GM10248 (cell line): Measurements from ENCODE around the gene GPATCH11.

Experiments used
- CTCF ChIA-PET: fragments of 300-600 bp; sonication (Branson Sonifier 250); formaldehyde crosslinking; extraction: SDS; loops from one replicate; lab custom pipeline; 2021; ENCODE audit warnings: antibody characterized with exemption; lab: Yijun Ruan, JAX
- POLR2A ChIA-PET: fragments of 350-650 bp; sonication (Branson Sonifier 250); formaldehyde crosslinking; extraction: SDS; loops from one replicate; lab custom pipeline; 2020; ENCODE audit warnings: antibody characterized with exemption; lab: Yijun Ruan, JAX
- DNase-seq: peaks from one replicate; pipeline ENCODE4 v3.0.0; 2012; ENCODE audit errors: extremely low spot score
- CTCF ChIP-seq: IDR thresholded peaks from 2 replicates; pipeline ENCODE4 v1.5.1; 2012; ENCODE audit warnings: mild to moderate bottlenecking, low read depth; ENCODE audit errors: extremely low read depth, missing control alignments, control extremely low read depth

Gene GPATCH11

DNA sequence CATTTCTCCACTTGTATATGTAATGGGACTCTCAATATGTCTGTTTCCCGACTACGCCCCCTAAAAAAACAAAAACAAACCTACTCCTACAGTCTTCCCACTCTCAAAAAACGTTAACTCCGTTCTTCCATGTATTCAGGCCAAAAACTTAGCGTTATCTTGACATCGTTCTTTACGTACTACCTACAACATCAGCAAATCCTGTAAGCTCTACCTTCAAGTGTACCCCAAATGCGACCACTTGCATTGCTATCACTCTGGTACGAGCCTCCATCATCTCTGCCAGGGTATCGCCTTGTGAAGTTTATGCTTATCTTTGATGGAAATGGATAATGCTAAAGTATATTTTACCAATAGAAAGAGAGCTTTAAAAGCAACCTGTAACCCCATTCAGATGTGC lies 479 bp downstream of the GPATCH11 start:
- no peak for TF ChIP-seq CTCF
- ChIA-PET CTCF (interaction anchor here (1.9 kb wide), 1 partner anchor 22 kb away, joined by 4 read pairs; no protein-coding TSS in a partner anchor), POLR2A (no interaction called here)
- no peak for DNase-seq

DNA sequence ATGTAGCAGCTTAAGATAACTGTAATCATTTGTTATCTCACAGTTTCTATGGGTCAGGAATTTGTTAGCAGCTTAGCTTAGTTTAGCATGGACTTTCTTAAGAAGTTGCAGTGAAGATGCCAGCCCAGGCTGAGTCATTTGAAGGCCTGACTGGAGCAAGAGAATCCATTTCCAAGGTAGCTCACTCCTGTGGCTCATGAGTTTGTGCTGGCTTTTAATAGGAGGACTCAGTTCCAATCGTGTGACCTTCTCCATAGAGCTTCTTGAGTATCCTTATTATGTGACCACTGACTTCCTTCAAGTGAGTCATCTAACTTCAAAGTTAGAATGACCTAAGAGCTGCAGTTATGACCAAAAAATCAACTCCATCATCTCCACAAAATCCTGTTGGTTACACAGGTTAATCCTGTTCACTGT lies 1.4 kb downstream of the GPATCH11 start:
- POLR2A ChIA-PET = interaction anchor here (0.5 kb wide), 1 partner anchor 60 kb away, joined by 11 read pairs; no protein-coding TSS in a partner anchor
- CTCF ChIA-PET = interaction anchor here (1.1 to 1.9 kb wide), 4 partner anchors 8 to 23 kb away, joined by 3 to 4 read pairs (median 4); no protein-coding TSS in a partner anchor
- DNase-seq = no peak
- no peak for TF ChIP-seq CTCF

DNA sequence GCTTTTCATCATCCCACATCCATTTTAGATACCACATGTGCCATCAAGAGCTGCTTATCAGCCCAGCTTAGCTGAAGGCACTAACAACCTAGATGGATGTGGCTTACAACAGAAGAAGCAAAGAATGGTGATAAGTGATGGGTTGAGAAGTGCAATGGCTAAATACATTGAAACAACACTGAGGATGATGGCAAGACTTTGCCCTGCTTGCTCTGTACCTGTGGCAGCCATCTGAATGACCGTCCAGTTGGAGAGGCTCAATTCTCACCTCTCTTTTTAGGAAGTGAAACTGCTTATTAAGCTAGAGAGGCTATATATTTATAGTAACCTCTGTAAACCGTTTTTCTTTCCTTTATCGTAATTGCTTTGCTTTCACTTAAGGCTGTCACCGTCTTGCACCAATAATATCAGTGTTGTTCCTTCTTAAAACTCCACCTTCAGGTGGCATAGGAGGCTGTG lies 5.7 kb downstream of the GPATCH11 start:
- CTCF ChIA-PET = no interaction called here
- no peak for TF ChIP-seq CTCF
- peak; percentile 54 for DNase-seq
- POLR2A ChIA-PET = no interaction called here

DNA sequence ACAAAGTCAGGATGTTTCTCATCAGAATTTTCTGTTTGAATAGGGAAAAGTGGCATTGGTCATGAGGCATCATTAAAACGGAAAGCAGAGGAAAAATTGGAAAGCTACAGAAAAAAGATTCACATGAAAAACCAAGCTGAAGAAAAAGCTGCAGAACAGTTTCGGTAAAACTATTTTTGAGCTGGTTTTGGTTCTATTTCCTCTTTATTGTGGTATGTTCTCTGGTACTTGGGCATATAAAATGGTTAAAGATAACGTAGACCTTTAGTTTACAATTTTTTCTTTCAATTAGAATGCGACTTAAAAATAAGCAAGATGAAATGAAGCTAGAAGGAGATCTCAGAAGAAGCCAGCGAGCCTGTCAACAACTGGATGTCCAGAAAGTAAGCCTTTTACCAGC lies 7.6 kb downstream of the GPATCH11 start:
- DNase-seq = peak; percentile 29
- TF ChIP-seq CTCF = no peak
- POLR2A ChIA-PET = no interaction called here
- CTCF ChIA-PET = interaction anchor here (1.0 to 1.9 kb wide), 3 partner anchors 10 to 22 kb away, joined by 3 to 5 read pairs (median 4); no protein-coding TSS in a partner anchor

DNA sequence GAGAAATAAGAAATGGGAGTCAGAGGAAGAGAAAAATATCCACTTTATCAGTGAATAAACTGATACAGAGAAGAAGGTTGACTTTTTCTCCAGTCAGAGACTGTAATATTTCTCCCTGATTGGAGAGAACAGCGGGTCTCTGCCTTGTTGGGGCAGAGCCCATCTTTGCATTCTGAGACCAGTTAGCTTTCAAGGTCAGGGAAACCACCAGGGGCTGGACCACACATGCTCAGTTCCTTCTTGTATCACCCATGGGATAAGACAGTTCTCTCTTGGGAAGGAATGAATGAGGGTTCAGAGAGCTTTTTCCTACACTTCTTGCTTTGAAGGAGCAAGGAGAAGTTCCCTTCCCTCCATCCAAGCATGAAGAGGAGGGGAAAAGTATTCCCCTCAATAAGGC lies 12.2 kb downstream of the GPATCH11 start:
- POLR2A ChIA-PET = no interaction called here
- CTCF ChIA-PET = interaction anchor here (1.1 to 1.9 kb wide), 2 partner anchors 9 to 45 kb away, joined by 3 to 4 read pairs; no protein-coding TSS in a partner anchor
- DNase-seq = no peak
- no peak for TF ChIP-seq CTCF

GRCh38 chr2:37098416-37099118 lies 14.2 kb downstream of the GPATCH11 start:
- DNase-seq = no peak
- CTCF ChIA-PET = no interaction called here
- POLR2A ChIA-PET = no interaction called here
- no peak for TF ChIP-seq CTCF
